Measurements from ENCODE around the gene OR6M1.

Gene OR6M1

GRCh38 chr11:123822599-123822998 lies 16.4 kb upstream of the OR6M1 start:
- no peaks in the 10 kb centered on the region for H3K9me2 ChIP-seq (replicated peaks; ENCODE audit: insufficient read depth, low read length)
- H3F3A ChIP-seq (ENCODE audit: insufficient read depth, low read length), result no peaks in the 10 kb centered on the region
- H3K4me3 ChIP-seq (ENCODE audit: low read length), result no peak overlapping the region
- no peaks in the 10 kb centered on the region for H3K9me3 ChIP-seq (replicated peaks; ENCODE audit: insufficient read depth, low read length)
- H3K79me2 ChIP-seq (ENCODE audit: low read length), result no peaks in the 10 kb centered on the region
- no peaks in the 10 kb centered on the region for H3K4me1 ChIP-seq (ENCODE audit: low read length)
- no peaks in the 10 kb centered on the region for H3K27me3 ChIP-seq (replicated peaks; ENCODE audit: insufficient read depth, low read length)
- no peaks in the 10 kb centered on the region for H3K36me3 ChIP-seq (replicated peaks; ENCODE audit: insufficient read depth, low read length)
- H4K20me1 ChIP-seq (ENCODE audit: insufficient read depth, low read length), result no peaks in the 10 kb centered on the region
- H2AFZ ChIP-seq (ENCODE audit: low read length), result peak overlapping the region; percentile 45; the same call in 1 of the 2 replicates
- H3K4me2 ChIP-seq (ENCODE audit: low read depth, low read length), result no peak overlapping the region
- TF ChIP-seq EZH2phosphoT487 (IDR thresholded peaks at IDR 0.05; ENCODE audit: low read length) (no peak), EZH2 (optimal IDR thresholded peaks at IDR 0.05; ENCODE audit: low read depth, low read length) (no peak)
- TF ChIP-seq, protein P1, sequence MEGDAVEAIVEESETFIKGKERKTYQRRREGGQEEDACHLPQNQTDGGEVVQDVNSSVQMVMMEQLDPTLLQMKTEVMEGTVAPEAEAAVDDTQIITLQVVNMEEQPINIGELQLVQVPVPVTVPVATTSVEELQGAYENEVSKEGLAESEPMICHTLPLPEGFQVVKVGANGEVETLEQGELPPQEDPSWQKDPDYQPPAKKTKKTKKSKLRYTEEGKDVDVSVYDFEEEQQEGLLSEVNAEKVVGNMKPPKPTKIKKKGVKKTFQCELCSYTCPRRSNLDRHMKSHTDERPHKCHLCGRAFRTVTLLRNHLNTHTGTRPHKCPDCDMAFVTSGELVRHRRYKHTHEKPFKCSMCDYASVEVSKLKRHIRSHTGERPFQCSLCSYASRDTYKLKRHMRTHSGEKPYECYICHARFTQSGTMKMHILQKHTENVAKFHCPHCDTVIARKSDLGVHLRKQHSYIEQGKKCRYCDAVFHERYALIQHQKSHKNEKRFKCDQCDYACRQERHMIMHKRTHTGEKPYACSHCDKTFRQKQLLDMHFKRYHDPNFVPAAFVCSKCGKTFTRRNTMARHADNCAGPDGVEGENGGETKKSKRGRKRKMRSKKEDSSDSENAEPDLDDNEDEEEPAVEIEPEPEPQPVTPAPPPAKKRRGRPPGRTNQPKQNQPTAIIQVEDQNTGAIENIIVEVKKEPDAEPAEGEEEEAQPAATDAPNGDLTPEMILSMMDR (IDR thresholded peaks at IDR 0.05; ENCODE audit: low read length), result no peak
- no peak overlapping the region for H3K9ac ChIP-seq (ENCODE audit: low read length)
- H3K27ac ChIP-seq (ENCODE audit: low read length), result no peak overlapping the region
- DNase-seq, result no peak

- H3K36me3 ChIP-seq (replicated peaks; ENCODE audit: insufficient read depth, low read length), result no peaks in the 10 kb centered on the region
- no peaks in the 10 kb centered on the region for H3K9me3 ChIP-seq (replicated peaks; ENCODE audit: insufficient read depth, low read length)
- H3K9ac ChIP-seq (ENCODE audit: low read length), result no peak overlapping the region
- no peak overlapping the region for H3K4me3 ChIP-seq (ENCODE audit: low read length)
- H3K9me2 ChIP-seq (replicated peaks; ENCODE audit: insufficient read depth, low read length), result no peaks in the 10 kb centered on the region
- no peak overlapping the region for H3K4me2 ChIP-seq (ENCODE audit: low read depth, low read length)
- H2AFZ ChIP-seq (ENCODE audit: low read length), result peak overlapping the region; percentile 45; the same call in 1 of the 2 replicates
- no peaks in the 10 kb centered on the region for H3F3A ChIP-seq (ENCODE audit: insufficient read depth, low read length)
- no peak for DNase-seq
- H3K27ac ChIP-seq (ENCODE audit: low read length), result no peak overlapping the region
- H3K27me3 ChIP-seq (replicated peaks; ENCODE audit: insufficient read depth, low read length), result no peaks in the 10 kb centered on the region
- no peak for TF ChIP-seq EZH2 (optimal IDR thresholded peaks at IDR 0.05; ENCODE audit: low read depth, low read length)
- H4K20me1 ChIP-seq (ENCODE audit: insufficient read depth, low read length), result no peaks in the 10 kb centered on the region
- no peaks in the 10 kb centered on the region for H3K4me1 ChIP-seq (ENCODE audit: low read length)
- H3K79me2 ChIP-seq (ENCODE audit: low read length), result no peaks in the 10 kb centered on the region
Observed at GRCh38 chr11:123822032-123822431, 15.9 kb upstream of the OR6M1 start.

GRCh38 chr11:123815122-123815521 lies 9.0 kb upstream of the OR6M1 start:
- Histone ChIP-seq H4K20me1 (ENCODE audit: insufficient read depth, low read length) (no peaks in the 10 kb centered on the region), H3K36me3 (replicated peaks; ENCODE audit: insufficient read depth, low read length) (no peaks in the 10 kb centered on the region), H3K4me1 (ENCODE audit: low read length) (no peaks in the 10 kb centered on the region), H3K9me3 (replicated peaks; ENCODE audit: insufficient read depth, low read length) (no peaks in the 10 kb centered on the region), H3K27ac (ENCODE audit: low read length) (no peak overlapping the region), H3K4me2 (ENCODE audit: low read depth, low read length) (no peak overlapping the region), H3K4me3 (ENCODE audit: low read length) (no peak overlapping the region), H3K79me2 (ENCODE audit: low read length) (no peaks in the 10 kb centered on the region), H3K9me2 (replicated peaks; ENCODE audit: insufficient read depth, low read length) (no peaks in the 10 kb centered on the region), H3K27me3 (replicated peaks; ENCODE audit: insufficient read depth, low read length) (no peaks in the 10 kb centered on the region), H2AFZ (ENCODE audit: low read length) (no peak overlapping the region), H3F3A (ENCODE audit: insufficient read depth, low read length) (no peaks in the 10 kb centered on the region), H3K9ac (ENCODE audit: low read length) (no peak overlapping the region)
- DNase-seq, result no peak
- TF ChIP-seq, protein P1 (IDR thresholded peaks at IDR 0.05; ENCODE audit: low read length), result no peak
- TF ChIP-seq EZH2phosphoT487 (IDR thresholded peaks at IDR 0.05; ENCODE audit: low read length), result no peak

DNA sequence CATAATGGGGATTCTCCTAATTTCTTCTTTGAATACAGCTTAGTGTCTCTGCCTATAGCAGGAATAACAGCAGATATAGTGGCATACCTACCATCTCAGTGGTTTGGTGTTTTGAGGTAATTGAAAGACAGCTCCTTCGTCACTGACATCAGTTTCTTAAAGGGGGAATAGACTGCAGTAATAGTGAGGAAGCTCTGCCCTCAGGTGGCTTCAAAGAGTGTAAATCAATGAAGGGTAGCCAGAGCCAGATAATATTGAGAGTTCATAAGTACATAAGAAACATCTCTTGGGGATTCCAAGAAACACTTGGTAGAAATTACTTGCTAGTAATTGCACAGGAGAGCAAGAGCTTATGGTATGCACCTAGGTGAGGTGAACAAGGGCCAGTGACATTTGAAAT lies 4.4 kb downstream of the OR6M1 start:
- Histone ChIP-seq H3K79me2 (ENCODE audit: low read length) (no peaks in the 10 kb centered on the region), H3K27ac (ENCODE audit: low read length) (no peak overlapping the region), H3K27me3 (replicated peaks; ENCODE audit: insufficient read depth, low read length) (no peaks in the 10 kb centered on the region), H3K36me3 (replicated peaks; ENCODE audit: insufficient read depth, low read length) (no peaks in the 10 kb centered on the region), H3F3A (ENCODE audit: insufficient read depth, low read length) (no peaks in the 10 kb centered on the region), H3K9me2 (replicated peaks; ENCODE audit: insufficient read depth, low read length) (no peaks in the 10 kb centered on the region), H3K4me3 (ENCODE audit: low read length) (no peak overlapping the region), H3K4me1 (ENCODE audit: low read length) (no peaks in the 10 kb centered on the region), H4K20me1 (ENCODE audit: insufficient read depth, low read length) (no peaks in the 10 kb centered on the region), H3K9me3 (replicated peaks; ENCODE audit: insufficient read depth, low read length) (no peaks in the 10 kb centered on the region), H3K4me2 (ENCODE audit: low read depth, low read length) (no peak overlapping the region), H3K9ac (ENCODE audit: low read length) (no peak overlapping the region), H2AFZ (ENCODE audit: low read length) (no peak overlapping the region)
- TF ChIP-seq, protein P1 (IDR thresholded peaks at IDR 0.05; ENCODE audit: low read length), result no peak
- TF ChIP-seq EZH2 (optimal IDR thresholded peaks at IDR 0.05; ENCODE audit: low read depth, low read length), result no peak
- TF ChIP-seq EZH2phosphoT487 (IDR thresholded peaks at IDR 0.05; ENCODE audit: low read length), result no peak
- no peak for DNase-seq

All from MM.1S (cell line).